Measurements from ENCODE around the gene SHOC2.

DNA sequence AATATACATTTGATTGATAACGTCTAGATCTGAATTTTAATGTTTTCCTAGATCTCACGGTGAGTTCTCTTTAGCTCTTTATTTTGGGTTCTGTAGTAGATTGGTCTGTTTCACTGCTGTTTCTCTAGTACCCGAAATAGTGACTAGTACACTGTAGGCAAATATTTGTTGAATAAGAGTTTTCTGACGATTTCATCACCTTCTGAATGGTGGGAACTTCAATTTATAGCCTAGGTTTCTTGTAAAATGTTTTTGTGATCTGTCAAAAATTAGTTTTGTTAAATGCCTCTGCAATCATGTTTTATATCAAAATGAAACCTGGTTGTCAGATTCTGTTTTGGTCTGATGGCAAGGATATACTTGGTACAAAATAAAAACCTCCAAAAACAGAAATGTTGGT, 37.5 kb upstream of the SHOC2 start:
- TF ChIP-seq RXRA (IDR thresholded peaks at IDR 0.05; ENCODE audit: insufficient read depth, low read depth, low read length) (no peak), BRCA1 (IDR thresholded peaks at IDR 0.05; ENCODE audit: low read depth, low read length) (no peak), EZH2 (IDR thresholded peaks at IDR 0.05; ENCODE audit: low read depth, low read length, severe bottlenecking) (no peak), SIRT6 (IDR thresholded peaks at IDR 0.05; ENCODE audit: low read length) (no peak), SIX5 (IDR thresholded peaks at IDR 0.05; ENCODE audit: low read depth, low read length) (no peak)
- TF ChIP-seq, protein P1, sequence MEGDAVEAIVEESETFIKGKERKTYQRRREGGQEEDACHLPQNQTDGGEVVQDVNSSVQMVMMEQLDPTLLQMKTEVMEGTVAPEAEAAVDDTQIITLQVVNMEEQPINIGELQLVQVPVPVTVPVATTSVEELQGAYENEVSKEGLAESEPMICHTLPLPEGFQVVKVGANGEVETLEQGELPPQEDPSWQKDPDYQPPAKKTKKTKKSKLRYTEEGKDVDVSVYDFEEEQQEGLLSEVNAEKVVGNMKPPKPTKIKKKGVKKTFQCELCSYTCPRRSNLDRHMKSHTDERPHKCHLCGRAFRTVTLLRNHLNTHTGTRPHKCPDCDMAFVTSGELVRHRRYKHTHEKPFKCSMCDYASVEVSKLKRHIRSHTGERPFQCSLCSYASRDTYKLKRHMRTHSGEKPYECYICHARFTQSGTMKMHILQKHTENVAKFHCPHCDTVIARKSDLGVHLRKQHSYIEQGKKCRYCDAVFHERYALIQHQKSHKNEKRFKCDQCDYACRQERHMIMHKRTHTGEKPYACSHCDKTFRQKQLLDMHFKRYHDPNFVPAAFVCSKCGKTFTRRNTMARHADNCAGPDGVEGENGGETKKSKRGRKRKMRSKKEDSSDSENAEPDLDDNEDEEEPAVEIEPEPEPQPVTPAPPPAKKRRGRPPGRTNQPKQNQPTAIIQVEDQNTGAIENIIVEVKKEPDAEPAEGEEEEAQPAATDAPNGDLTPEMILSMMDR (IDR thresholded peaks at IDR 0.05; ENCODE audit: control extremely low read depth in 1 of 3, insufficient read depth in 1 of 3, low read depth in 1 of 3, low read length in 3 of 3): no peak
- TF ChIP-seq, protein P2, sequence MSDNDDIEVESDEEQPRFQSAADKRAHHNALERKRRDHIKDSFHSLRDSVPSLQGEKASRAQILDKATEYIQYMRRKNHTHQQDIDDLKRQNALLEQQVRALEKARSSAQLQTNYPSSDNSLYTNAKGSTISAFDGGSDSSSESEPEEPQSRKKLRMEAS (IDR thresholded peaks at IDR 0.05): no peak

Measured in H1 (cell line).